DOHH2 (cell line): ENCODE measurements around the gene RBM38.

Experiments
- CTCF ChIP-seq: fragments of 200-600 bp; sonication (generic); IDR thresholded peaks from one replicate; pipeline ENCODE4 v1.5.1; 2014; ENCODE audit warnings: antibody characterized with exemption, mild to moderate bottlenecking, low read depth, low read length; ENCODE audit not compliant: poor library complexity, severe bottlenecking
- EZH2phosphoT487 ChIP-seq: fragments of 200-600 bp; sonication (generic); IDR thresholded peaks from 2 replicates; pipeline ENCODE4 v1.6.1; 2017; ENCODE audit warnings: borderline replicate concordance, mild to moderate bottlenecking, antibody characterized with exemption, low read length, moderate library complexity, mixed read lengths

- no peak for TF ChIP-seq CTCF
- TF ChIP-seq EZH2phosphoT487 = no peak
Observed at GRCh38 chr20:57408131-57408530, 16.9 kb downstream of the RBM38 start.
